Effector CD8-positive, alpha-beta T cell (primary cell): ENCODE measurements around the gene SEMA6D.
"Not testable (repeated sequence)": the region's sequence is repeated elsewhere in the genome, so short reads cannot be mapped to it uniquely, and the experiment has no call there.

Experiments
- DNase-seq: peaks from one replicate; lab custom pipeline; 2025; lab: John Stamatoyannopoulos, UW

The SEMA6D gene

DNA sequence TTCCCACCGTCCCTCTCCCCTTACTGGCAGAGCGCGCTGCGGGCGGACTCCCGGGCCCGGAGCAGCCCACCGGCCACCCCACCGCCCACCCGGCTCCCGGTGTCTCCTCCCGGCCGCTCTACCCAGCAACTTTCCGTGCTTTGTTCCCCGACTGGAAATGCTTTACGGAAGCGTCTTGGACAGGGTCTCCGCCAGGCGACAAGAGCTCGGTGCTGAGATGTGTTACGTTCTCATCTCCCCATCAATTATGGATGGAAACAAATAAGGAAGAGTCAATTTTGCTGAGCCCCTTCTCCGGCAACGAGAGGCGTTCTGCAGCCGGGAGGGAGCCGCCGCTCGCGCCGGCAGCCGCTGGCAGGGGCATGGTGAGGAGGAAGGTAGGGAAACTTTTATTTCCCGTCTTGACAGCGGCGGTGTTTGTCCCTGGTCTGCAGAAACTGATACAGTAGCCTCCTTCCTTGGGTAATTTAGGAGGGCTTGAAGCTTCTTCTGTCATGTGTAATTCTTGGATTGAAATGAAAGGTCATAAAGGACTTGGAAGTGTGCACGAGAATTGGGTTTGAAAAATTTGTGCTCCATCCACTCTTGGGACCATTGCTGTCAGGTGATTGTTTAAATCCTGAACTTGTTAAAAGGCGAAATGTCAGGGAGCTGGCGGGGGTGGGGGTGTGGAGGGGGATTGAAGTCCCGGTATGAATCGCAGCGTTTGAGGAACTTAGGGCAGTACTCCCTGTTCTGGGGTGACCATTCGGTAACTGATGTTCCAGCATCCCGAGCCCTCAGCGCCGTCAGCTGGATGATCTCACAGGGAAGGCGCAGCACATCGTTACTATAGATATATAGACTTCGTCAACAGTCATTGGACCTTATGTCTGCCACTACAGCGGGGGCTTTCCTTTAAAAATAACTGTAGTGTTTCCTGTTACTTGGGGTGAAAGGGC lies 1.5 kb downstream of the SEMA6D start:
- no peak for DNase-seq

DNA sequence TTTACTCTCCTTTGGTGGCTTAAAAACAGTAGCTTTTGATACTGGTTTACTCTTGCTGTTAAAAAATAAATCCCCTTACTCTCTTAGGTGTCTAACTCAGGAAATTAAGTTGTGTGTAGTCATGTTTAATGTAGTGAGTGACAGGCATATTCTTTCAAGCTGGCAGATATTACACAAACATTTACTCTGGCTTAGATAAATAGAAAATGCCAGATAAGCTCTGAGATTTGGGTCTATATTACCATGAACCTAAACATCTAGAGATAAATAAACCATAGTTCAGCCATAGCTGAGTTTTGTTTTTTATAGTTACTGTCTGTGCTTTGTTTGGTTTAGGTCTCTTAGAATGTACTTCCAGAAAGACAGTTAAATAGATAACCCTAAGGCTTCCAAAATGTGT lies 2.4 kb downstream of the SEMA6D start:
- no peak for DNase-seq

DNA sequence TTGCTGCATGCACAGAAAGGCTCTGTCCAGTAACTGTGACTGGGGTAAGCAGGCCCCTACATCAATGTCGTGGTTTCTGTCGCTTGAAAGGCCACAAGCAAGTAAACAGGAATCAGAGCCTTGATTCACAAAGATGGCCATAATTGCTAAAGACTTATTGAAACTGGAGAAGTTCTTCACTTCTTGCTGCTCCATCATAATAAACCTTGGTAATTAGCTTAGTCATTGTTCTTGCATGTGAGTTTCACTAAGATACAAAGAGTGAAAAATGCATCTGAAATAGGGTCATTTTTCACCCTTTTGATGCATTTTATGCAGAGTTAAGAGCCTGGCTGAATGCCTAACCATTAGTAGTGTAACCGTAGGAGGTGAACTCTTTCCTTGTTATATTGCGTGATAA lies 3.2 kb downstream of the SEMA6D start:
- DNase-seq = no peak

DNA sequence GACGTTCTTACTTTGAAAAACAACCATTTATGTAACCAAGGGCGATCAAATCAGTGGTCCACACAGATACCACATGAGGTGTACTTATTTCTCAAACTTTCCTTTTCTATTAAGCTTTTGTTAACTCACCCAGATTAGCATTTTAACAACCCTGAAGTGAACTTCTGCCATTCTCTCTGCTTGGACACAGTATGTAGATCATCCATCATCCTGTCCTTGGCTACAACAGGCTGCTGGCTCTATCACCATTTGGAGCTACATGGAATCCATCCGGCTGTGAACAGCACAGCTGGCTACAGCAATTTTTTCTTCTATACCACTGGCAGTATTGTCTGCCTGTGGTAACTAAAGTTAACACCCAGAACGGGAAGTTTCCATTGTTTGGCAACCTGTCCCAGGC lies 4.4 kb downstream of the SEMA6D start:
- no peak for DNase-seq

DNA sequence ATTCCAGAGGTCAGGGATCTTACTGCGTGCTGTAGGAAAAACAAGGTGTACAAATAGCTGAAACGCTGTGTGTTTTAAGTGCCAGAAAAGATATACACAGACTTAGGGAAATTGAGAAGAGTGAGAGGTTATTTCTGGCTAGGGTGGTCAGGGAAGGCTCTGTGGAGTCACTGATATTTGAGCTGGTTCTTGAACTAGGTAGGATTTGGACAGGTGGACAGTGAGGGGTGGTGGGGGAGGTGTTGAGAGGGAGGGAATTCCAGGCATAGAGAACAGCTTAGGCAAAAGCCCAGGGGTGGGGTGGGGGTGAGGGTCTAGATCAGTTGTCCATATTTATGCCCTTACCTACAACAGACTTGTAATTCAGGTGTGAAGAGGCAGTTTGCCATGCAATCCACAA lies 7.0 kb downstream of the SEMA6D start:
- no peak for DNase-seq

DNA sequence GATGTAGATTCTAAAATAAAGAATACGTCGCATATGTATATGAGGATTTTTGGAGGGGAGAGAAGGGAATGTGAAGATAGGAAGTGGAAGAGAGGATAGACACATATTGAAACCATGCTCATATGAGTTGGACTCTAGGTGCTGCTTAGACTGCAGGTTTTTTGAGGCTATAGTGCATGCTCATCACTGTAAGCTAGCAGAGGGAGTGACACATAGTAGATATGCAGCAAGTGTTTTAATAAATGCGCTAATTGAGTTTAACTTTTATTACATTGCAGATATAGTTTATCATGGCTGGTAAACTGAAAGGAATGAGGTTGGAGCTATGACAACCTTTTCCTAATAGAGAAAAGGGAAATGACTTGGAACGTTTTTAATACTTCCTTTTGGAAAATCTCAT lies 7.7 kb downstream of the SEMA6D start:
- DNase-seq = no peak

DNA sequence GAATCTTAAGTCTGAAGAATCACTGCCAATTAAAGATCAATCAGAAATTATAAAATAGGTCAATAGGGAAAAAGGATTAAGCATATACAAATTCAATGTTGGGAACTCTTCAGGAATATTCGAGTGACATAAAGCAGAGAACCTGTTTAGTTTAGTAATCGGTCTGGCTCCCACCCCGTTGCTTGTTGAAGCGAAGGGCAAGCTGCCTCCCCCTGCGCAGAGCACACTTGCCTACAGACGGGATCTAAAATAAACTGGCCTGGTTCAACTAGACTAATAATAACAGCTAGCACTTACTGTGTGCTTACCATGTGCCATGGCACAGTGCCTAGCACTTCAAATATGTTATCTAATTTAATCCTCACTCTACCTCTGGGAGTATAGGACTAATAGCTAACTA lies 8.6 kb downstream of the SEMA6D start:
- DNase-seq = no peak

DNA sequence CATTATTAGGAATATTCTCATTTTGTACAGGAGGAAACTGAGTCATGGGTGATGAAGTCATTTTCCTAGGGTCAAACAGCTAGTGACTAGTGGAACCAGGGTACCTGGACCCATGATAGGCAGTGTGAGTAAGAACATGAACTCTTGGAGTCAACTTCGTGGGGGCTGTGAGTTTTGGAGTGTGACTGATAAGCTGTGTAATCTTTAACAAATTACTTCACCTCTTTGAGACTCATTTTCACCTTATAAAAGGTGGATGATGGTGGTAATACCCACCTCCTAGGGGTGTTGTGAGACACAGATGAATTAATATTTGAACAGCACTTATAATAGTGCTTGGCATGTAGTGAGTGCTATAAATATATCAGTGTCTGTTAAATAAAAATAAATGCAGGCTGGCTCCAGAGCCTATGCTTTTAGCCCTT lies 9.1 kb downstream of the SEMA6D start:
- DNase-seq = no peak

DNA sequence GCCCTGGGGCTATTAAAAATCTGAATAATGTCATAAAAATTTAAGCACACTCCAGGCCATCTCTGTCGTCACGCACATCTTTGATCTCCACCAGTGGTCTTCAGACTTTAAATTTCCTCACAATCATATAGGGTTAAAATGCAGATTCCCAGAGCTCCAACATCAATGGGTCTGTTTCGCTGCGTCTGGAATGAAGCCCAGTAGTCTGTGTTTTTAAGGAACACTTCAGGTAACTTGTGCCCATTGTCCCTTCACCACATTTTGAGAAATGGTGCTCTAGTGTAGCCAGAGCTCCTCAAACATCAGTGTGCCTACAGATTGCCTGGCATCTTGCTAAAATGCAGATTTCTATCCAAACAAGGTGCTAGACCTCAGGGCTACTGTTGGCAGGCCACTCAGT lies 9.8 kb downstream of the SEMA6D start:
- no peak for DNase-seq

DNA sequence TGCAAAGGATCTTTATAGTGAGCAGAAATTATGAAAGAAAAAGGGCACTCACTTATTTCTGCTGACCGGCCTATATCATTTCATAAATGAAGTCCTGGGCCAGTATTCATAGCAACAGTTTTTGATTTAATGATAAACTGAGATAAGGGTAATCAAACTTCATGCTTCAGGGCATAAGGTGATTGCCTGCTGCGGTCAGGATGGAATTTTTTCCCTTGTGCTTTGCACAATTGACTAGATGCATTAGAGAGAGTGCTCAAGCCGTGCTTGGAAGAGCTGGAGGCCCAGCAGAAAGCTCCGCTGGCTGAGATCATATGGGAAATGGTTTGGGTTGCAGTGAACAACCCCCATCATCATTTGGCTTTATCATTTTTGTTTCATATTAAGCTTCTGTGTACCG lies 10.4 kb downstream of the SEMA6D start:
- DNase-seq = no peak

DNA sequence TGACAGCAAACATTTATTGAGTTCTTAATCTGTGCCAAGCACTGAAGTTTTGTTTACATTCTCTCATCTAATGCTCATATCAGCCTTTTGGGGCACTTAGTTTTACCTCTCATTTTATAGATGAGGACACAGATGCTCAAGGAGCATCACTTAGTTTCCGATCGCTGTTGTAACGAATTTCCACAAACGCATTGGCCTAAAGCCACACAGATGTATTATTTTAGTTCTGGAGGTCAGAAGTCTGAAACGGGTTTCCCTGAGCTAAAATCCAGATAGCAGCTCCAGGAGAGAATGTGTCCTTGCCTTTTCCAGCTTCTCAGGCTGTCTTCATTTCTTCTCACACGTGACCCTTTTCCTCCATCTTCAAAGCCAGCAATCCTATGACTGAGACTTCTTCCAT lies 11.1 kb downstream of the SEMA6D start:
- no peak for DNase-seq

DNA sequence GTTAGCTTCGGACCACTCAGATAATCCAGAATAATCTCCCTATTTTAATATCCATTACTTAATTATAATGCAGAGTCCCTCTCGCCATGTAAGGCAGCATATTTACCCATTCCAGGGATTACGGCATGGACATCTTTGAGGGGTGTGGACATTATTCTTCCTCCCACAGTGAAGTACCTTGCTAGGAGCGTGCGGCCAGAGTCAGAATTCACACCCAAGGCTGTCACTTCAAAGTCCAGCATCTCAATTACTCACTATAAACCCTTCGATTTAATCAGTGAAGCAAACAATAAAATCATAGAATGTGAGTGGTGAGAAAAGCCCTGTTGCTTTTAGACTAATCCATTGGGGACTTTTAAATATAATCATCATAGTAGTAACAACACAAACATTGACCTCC lies 11.6 kb downstream of the SEMA6D start:
- no peak for DNase-seq

DNA sequence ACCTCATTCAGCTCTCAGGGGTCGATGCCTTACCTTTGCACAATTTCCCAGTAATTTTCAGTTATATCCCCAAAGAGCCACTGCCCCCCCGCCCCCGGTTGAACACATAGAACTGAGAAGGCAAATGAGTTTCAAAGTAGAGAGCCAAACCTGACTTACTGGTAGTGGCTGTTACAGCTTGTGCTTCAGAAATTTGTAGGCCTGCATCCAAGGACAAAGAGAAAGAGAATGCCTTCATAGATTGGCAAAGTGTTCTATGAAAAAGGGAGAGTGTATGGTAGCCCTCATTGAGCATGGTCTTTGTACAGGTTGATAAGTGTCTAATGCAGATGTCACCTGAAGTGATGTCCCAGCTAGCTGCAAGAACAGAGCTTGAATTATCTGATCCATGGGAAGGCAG lies 13.9 kb downstream of the SEMA6D start:
- no peak for DNase-seq

DNA sequence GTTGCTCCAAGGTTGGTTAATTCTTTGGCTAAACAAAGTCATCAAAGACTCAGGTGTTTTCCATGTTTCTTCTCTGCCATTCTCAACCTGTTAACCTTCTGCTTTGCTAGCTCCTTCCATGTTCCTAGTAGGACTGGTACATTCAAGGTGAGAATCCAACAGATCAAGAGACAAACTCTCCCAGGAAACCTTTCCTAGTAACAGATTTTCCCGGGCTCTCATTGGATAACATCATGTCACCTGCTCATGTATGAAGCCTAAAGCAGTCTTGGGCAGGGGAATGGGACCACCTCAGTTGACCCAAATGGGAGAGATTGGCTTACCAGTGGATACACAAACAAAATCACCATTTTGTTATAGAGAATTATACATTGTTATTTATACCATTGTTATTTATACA lies 14.9 kb downstream of the SEMA6D start:
- DNase-seq = no peak

DNA sequence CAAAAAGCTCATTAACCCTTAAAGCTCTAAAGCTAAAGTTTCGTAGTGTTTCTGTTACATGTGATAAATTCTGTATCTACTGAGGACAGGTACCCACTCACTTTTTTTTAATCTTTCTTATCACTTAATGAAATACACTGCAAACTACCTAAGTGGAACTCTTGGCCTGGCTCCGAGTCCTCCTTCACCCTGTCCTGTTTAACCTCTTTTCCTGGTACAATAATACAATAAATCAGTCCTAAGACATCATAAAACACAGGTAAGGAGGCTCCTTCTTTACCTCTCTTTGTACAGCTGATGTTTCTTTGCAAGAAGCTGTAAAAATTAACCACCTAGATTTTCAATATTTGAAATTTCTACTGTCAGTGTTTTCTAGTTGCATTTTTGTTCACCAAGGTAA lies 15.8 kb downstream of the SEMA6D start:
- DNase-seq = no peak

DNA sequence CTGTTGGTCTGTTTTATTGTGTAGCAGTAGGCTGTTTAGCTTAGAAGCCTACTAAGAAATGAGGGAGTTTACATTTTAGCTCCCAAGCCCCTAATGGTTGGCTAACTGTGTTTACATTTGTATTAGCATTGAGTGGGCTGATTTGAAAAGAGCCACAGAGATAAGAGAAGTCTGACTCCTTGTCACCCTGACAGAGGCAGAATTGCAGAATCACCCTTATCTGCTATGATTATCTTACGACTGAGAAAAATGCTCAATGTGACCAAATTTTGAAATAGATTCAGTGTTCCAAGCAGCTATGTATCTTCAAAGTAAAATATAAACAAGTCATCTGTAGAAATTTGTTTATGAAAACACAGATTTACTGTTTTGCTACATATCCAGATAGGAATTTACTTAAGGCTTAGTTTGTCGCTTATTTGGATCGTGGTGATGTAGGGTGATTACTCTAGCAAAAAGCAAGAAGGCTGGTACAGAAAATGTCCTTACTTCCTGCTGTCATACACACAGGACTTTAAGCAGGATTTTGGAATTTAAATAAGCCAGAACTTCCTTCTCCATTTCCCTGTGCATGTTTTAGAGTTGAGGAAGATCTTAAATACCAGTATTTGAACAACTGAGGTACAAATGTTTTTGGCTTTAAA lies 19.0 kb downstream of the SEMA6D start:
- no peak for DNase-seq

DNA sequence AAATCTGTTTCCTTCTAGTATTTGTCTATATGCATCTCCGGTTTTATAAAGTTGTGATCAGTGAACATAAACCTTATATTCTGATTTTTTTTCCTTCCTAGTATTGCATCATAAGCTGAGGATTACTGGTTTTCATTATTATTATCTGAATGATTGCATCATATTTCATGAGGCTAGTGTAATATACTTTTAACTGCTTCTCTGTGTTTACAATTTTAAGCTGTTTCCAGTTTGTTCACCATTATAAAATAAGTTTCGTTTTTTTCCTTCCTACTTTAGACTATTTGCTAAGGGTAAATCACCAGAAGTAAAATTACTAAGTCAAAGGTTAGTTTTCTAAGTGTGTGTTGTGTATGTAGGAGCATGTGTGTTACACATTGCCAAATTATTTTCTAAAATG lies 20.2 kb downstream of the SEMA6D start:
- DNase-seq = no peak

DNA sequence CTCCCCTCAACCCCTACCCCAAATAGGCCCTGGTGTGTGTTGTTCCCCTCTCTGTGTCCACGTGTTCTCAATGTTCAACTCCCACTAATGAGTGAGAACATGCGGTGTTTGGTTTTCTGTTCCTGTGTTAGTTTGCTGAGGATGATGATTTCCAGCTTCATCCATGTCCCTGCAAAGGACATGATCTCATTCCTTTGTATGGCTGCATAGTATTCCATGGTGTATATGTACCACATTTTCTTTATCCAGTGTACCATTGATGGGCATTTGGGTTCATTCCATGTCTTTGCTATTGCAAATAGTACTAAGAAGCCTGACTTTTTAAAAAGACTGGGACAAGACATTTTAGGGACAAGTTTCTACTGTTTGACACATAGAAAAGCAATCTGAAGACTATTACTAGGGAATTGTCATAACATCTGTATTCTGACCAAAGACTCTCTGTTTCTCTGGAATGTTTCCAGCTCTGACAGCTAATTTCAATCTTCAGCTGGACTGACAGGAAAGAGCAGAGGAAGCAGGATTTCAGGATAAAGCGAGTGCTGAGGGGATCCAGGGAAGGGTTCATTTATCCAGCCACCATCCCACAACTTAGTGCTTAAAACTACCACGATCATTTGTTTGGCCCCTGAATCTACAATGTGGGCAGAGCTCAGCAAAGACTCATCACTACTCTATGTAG lies 21.0 kb downstream of the SEMA6D start:
- not testable (repeated sequence) for DNase-seq

DNA sequence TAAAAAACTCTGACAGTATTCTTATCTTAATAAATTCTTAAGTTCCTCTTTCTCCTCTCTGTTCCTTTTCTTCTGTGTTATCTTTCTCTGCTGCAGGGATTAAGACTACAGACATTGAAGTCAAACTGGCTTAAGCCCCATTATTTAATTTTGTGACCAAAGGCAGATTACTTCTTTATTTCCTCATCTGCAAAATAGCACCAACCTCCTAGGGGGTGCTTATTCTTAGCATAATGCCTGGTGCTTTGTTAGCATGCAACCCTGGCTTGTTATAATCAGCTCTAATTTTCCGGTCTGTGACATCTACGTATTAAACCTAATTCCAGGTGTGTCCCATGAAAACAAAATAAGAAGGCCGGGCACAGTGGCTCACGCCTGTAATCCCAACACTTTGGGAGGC lies 23.8 kb downstream of the SEMA6D start:
- DNase-seq = no peak

DNA sequence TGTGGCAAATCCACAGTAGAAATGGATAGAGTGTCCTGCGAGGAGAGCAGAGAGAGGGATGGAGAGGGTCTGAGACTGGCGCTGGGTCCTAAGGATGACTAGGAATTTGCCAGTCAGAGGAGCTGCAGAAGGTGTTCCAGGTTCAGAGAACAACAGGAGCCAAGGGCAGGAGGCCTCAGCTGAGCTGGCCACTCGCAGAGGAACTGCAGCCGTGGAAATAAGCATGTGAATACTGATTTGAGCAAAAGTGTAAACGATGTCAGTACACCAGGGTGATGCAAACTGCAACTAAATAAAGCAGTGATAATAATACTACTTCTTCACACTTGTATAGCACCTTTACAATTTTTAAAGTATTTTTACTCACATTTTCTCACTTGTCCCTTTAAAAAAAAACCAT lies 24.6 kb downstream of the SEMA6D start:
- DNase-seq = no peak

DNA sequence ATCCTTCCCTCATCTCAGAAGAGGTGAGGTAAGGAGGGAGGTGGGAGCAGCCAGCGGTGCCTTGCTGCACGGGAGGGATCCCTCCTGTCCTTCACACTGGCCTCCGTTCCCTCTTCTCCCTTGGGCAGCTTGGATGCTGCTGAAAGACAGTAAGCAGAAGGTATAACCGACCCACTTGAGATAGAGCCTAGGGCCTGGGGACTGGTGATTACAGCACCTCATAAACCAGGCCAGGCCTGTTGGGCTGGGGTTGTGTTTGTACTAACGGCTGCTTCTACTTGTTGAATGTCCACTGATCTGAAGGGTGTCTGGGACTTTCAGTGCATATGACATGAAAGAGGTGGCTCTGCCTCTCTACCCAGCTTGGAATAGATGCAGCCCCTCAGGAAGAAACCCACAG lies 25.0 kb downstream of the SEMA6D start:
- no peak for DNase-seq

DNA sequence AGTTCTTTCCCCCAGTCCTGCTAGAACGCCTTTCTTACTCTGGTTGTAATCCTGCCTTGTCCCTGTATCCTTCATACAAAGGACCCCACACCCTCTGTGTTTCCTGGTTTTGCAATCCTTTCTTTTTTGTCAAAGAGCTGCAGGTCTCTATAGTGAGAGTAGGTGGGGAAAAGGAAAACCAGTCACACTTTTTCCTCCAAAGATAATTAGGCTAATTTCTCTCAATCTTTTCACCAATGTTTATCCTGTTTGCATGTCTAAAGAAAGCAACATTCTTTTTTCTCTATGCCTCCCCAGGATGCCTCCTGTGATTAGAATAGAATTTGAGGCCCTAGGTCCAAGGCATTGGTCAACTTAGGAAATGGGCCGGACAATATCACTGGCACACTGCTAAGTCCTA lies 25.4 kb downstream of the SEMA6D start:
- DNase-seq = no peak

DNA sequence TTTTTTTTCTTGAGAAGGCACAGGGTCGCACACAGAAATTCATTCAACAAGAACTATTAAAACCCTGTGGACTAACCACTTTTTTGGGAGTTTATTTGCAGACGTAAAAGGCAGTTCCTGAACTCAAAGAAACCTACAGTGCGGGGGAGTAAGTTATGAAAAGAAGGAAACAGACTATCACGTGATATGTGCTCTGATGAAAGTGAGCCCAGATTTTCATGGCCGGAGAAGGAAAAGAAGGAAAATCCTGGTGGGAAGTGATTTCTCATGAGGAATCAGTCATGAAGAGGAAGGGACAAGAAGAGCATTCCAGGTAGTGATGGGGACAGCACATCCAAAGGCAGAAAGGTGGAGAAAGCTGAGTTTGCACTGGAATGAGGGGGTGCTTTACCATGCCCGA lies 26.1 kb downstream of the SEMA6D start:
- no peak for DNase-seq
